ENCODE measurements around the gene UQCRQ. TPM values are rescaled to one million over a fixed set of nuclear protein-coding genes. Genes with fewer than 3 reads are reported as not detected.

Gene UQCRQ
- total RNA-seq, 1 experiment from 2014 or later, result 306 TPM

- Histone ChIP-seq H3K18ac (ENCODE audit: insufficient read length, low read depth, low read length) (no peak overlapping the region), H2BK12ac (ENCODE audit: insufficient read length, low read depth, low read length) (no peak overlapping the region), H4K20me1 (ENCODE audit: control insufficient read depth, insufficient read depth, insufficient read length) (no peaks in the 10 kb centered on the region), H3K14ac (ENCODE audit: insufficient read depth, low read length) (no peak overlapping the region), H3K23ac (ENCODE audit: insufficient read length, low read depth, low read length) (no peak overlapping the region), H2AK5ac (ENCODE audit: insufficient read length, low read length) (no peak overlapping the region), H3K79me1 (ENCODE audit: insufficient read depth, low read depth, low read length, poor library complexity, severe bottlenecking) (no peaks in the 10 kb centered on the region), H4K5ac (ENCODE audit: insufficient read length, low read depth, low read length) (no peak overlapping the region), H3K4me1 (ENCODE audit: insufficient read depth, low read length) (peaks cover 5% of the 10 kb centered on the region; the same call in 1 of the 2 replicates), H2BK5ac (ENCODE audit: insufficient read length, low read length) (no peak overlapping the region), H3K27me3 (ENCODE audit: insufficient read depth, low read length) (no peaks in the 10 kb centered on the region), H2AFZ (ENCODE audit: low read length) (no peak overlapping the region), H3K9me3 (ENCODE audit: control insufficient read depth, low read depth, low read length) (no peaks in the 10 kb centered on the region), H3K4me2 (ENCODE audit: insufficient read depth, insufficient read length, low read length) (no peak overlapping the region), H2BK20ac (ENCODE audit: low read depth, low read length, poor library complexity, severe bottlenecking) (no peak overlapping the region), H2BK15ac (ENCODE audit: low read depth, low read length) (no peak overlapping the region), H3K56ac (ENCODE audit: insufficient read length, low read depth, low read length) (no peak overlapping the region), H4K91ac (ENCODE audit: insufficient read length, low read depth, low read length) (no peak overlapping the region), H3K4ac (ENCODE audit: low read depth, low read length) (no peak overlapping the region), H3T11ph (ENCODE audit: low read length) (no peak overlapping the region), H3K79me2 (ENCODE audit: insufficient read depth, low read length) (peaks cover 3% of the 10 kb centered on the region; the same call in 1 of the 2 replicates), H3K23me2 (ENCODE audit: insufficient read length, low read depth, low read length, poor library complexity, severe bottlenecking) (peaks cover 9% of the 10 kb centered on the region), H2BK120ac (ENCODE audit: low read depth, low read length, poor library complexity, severe bottlenecking) (no peak overlapping the region), H4K8ac (replicated peaks; ENCODE audit: insufficient read length, low read depth, low read length) (no peak overlapping the region), H3K9ac (ENCODE audit: extremely low read depth, insufficient read length, low read length) (no peak overlapping the region), H3K27ac (ENCODE audit: insufficient read length, low read depth, low read length) (no peak overlapping the region)
- H3K9me3 Mint-ChIP-seq, result peaks cover 0 to 4% of the 10 kb centered on the region in 2 experiments; a peak in 1 of 5 replicates
- peak overlapping the region; percentile 56 to 99; a peak in 2 of 5 replicates for H3K4me3 Mint-ChIP-seq
- no peak for DNase-seq
- H3K36me3 Mint-ChIP-seq (ENCODE audit: insufficient read depth in 1 of 3, low read depth in 3 of 3), result peaks cover 15 to 33% (median 24%) of the 10 kb centered on the region in 3 experiments
- H3K27me3 Mint-ChIP-seq (ENCODE audit: low read depth), result no peaks in the 10 kb centered on the region
- WGBS (ENCODE audit: extremely low coverage, insufficient read length, low lambda C conversion rate), result no CpG with 5 or more reads among the region's 4 CpGs
- TF ChIP-seq, protein P1, sequence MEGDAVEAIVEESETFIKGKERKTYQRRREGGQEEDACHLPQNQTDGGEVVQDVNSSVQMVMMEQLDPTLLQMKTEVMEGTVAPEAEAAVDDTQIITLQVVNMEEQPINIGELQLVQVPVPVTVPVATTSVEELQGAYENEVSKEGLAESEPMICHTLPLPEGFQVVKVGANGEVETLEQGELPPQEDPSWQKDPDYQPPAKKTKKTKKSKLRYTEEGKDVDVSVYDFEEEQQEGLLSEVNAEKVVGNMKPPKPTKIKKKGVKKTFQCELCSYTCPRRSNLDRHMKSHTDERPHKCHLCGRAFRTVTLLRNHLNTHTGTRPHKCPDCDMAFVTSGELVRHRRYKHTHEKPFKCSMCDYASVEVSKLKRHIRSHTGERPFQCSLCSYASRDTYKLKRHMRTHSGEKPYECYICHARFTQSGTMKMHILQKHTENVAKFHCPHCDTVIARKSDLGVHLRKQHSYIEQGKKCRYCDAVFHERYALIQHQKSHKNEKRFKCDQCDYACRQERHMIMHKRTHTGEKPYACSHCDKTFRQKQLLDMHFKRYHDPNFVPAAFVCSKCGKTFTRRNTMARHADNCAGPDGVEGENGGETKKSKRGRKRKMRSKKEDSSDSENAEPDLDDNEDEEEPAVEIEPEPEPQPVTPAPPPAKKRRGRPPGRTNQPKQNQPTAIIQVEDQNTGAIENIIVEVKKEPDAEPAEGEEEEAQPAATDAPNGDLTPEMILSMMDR (conservative IDR thresholded peaks at IDR 0.05), result no peak
- H3K27ac Mint-ChIP-seq, result 0 out of 7 replicates have a peak overlapping the region, but pooled peaks of 2 of the 3 experiments have one; percentile 25 to 67
- H3K4me1 Mint-ChIP-seq, result peaks cover 17 to 21% of the 10 kb centered on the region in 2 experiments
Measured at GRCh38 chr5:132868754-132869153, 2.3 kb downstream of the UQCRQ start.

Data from H9 (cell line).